ENCODE data around the gene TMEM132A.
"Not testable (repeated sequence)": the region's sequence is repeated elsewhere in the genome, so short reads cannot be mapped to it uniquely, and the experiment has no call there.

The TMEM132A gene

GRCh38 chr11:60905047-60905446 is 19.2 kb upstream of the TMEM132A start:
- DNase-seq (ENCODE audit: low read depth, low spot score), result no peak

- no peak for DNase-seq (ENCODE audit: low read depth, low spot score)
Observed at GRCh38 chr11:60905551-60906113, 18.6 kb upstream of the TMEM132A start.

- DNase-seq (ENCODE audit: low read depth, low spot score), result peak; percentile 95
Observed at GRCh38 chr11:60906132-60906972, 17.9 kb upstream of the TMEM132A start, which contains the start of gene PRPF19. PRPF19 (minus strand) TSS chr11:60906585; CDS start chr11:60906382, 203 bp downstream.

GRCh38 chr11:60908803-60909202 is 15.5 kb upstream of the TMEM132A start:
- no peak for DNase-seq (ENCODE audit: low read depth, low spot score)

- not testable (repeated sequence) for DNase-seq (ENCODE audit: low read depth, low spot score)
Observed at GRCh38 chr11:60909680-60910280, 14.5 kb upstream of the TMEM132A start.

- DNase-seq (ENCODE audit: low read depth, low spot score), result no peak
Observed at GRCh38 chr11:60910281-60910687, 14.0 kb upstream of the TMEM132A start.

GRCh38 chr11:60910711-60911380 is 13.4 kb upstream of the TMEM132A start:
- DNase-seq (ENCODE audit: low read depth, low spot score), result no peak

- no peak for DNase-seq (ENCODE audit: low read depth, low spot score)
Observed at GRCh38 chr11:60912223-60912850, 11.9 kb upstream of the TMEM132A start.

- no peak for DNase-seq (ENCODE audit: low read depth, low spot score)
Observed at GRCh38 chr11:60912851-60913528, 11.3 kb upstream of the TMEM132A start.

GRCh38 chr11:60913793-60914632 is 10.2 kb upstream of the TMEM132A start, which contains the start of gene TMEM109:
TMEM109 (plus strand) TSS chr11:60914158; CDS start chr11:60919694, 5,536 bp downstream.
- DNase-seq (ENCODE audit: low read depth, low spot score), result peak; percentile 75

GRCh38 chr11:60914633-60915247 is 9.5 kb upstream of the TMEM132A start:
- DNase-seq (ENCODE audit: low read depth, low spot score), result no peak

GRCh38 chr11:60915248-60915914 is 8.9 kb upstream of the TMEM132A start:
- DNase-seq (ENCODE audit: low read depth, low spot score), result peak; percentile 55

- DNase-seq (ENCODE audit: low read depth, low spot score), result no peak
Observed at GRCh38 chr11:60916669-60917206, 7.5 kb upstream of the TMEM132A start.

GRCh38 chr11:60917267-60917666 is 7.0 kb upstream of the TMEM132A start:
- DNase-seq (ENCODE audit: low read depth, low spot score), result no peak

GRCh38 chr11:60918251-60918938 is 5.9 kb upstream of the TMEM132A start:
- no peak for DNase-seq (ENCODE audit: low read depth, low spot score)

- DNase-seq (ENCODE audit: low read depth, low spot score), result no peak
Observed at GRCh38 chr11:60918939-60919265, 5.4 kb upstream of the TMEM132A start.

- DNase-seq (ENCODE audit: low read depth, low spot score), result no peak
Observed at GRCh38 chr11:60919320-60919719, 4.9 kb upstream of the TMEM132A start.

GRCh38 chr11:60919956-60920355 is 4.3 kb upstream of the TMEM132A start:
- DNase-seq (ENCODE audit: low read depth, low spot score), result no peak
